Measurements from ENCODE around the gene RNF212B. TPM values are rescaled to one million over a fixed set of nuclear protein-coding genes. Genes with fewer than 3 reads are reported as not detected.

RNF212B gene
- total and polyA plus RNA-seq, 2 of the 13 experiments (the other 11 are each of a cell fraction or from before 2014, with no cell fraction given), result 0.05 TPM; not detected in 1

- TF ChIP-seq, protein P1, sequence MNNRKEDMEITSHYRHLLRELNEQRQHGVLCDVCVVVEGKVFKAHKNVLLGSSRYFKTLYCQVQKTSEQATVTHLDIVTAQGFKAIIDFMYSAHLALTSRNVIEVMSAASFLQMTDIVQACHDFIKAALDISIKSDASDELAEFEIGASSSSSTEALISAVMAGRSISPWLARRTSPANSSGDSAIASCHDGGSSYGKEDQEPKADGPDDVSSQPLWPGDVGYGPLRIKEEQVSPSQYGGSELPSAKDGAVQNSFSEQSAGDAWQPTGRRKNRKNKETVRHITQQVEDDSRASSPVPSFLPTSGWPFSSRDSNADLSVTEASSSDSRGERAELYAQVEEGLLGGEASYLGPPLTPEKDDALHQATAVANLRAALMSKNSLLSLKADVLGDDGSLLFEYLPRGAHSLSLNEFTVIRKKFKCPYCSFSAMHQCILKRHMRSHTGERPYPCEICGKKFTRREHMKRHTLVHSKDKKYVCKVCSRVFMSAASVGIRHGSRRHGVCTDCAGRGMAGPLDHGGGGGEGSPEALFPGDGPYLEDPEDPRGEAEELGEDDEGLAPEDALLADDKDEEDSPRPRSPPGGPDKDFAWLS (CRISPR knock-in tag; IDR thresholded peaks at IDR 0.05; ENCODE audit: borderline replicate concordance), result 0 out of 2 replicates have a peak, but pooled peaks have one; percentile 22
- TF ChIP-seq ZNF446 (CRISPR knock-in tag; IDR thresholded peaks at IDR 0.05), result no peak
- TF ChIP-seq ZBTB7A (CRISPR knock-in tag; IDR thresholded peaks at IDR 0.05), result no peak
- TF ChIP-seq RARA (CRISPR knock-in tag; IDR thresholded peaks at IDR 0.05), result peak; percentile 9; the same call in 1 of the 2 replicates
- 0 out of 2 replicates have a peak, but pooled peaks have one; percentile 8 for TF ChIP-seq FOSL2 (CRISPR knock-in tag; IDR thresholded peaks at IDR 0.05)
- TF ChIP-seq FOXO1 (CRISPR knock-in tag; IDR thresholded peaks at IDR 0.05), result peak; percentile 47; the same call in 1 of the 2 replicates
- TF ChIP-seq, protein P2, sequence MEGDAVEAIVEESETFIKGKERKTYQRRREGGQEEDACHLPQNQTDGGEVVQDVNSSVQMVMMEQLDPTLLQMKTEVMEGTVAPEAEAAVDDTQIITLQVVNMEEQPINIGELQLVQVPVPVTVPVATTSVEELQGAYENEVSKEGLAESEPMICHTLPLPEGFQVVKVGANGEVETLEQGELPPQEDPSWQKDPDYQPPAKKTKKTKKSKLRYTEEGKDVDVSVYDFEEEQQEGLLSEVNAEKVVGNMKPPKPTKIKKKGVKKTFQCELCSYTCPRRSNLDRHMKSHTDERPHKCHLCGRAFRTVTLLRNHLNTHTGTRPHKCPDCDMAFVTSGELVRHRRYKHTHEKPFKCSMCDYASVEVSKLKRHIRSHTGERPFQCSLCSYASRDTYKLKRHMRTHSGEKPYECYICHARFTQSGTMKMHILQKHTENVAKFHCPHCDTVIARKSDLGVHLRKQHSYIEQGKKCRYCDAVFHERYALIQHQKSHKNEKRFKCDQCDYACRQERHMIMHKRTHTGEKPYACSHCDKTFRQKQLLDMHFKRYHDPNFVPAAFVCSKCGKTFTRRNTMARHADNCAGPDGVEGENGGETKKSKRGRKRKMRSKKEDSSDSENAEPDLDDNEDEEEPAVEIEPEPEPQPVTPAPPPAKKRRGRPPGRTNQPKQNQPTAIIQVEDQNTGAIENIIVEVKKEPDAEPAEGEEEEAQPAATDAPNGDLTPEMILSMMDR (CRISPR knock-in tag; IDR thresholded peaks at IDR 0.05), result 0 out of 2 replicates have a peak, but pooled peaks have one; percentile 13
- no peak for TF ChIP-seq SMARCE1 (IDR thresholded peaks at IDR 0.05; ENCODE audit: borderline replicate concordance)
- peak; percentile 8; the same call in 1 of the 2 replicates for TF ChIP-seq ZNF788 (CRISPR knock-in tag; IDR thresholded peaks at IDR 0.05; ENCODE audit: borderline replicate concordance)
- TF ChIP-seq ZNF580 (CRISPR knock-in tag; IDR thresholded peaks at IDR 0.05; ENCODE audit: borderline replicate concordance, low read depth), result peak; percentile 7; the same call in 1 of the 2 replicates
- TF ChIP-seq FOXJ3 (CRISPR knock-in tag; IDR thresholded peaks at IDR 0.05; ENCODE audit: borderline replicate concordance), result no peak
- 0 out of 2 replicates have a peak, but pooled peaks have one; percentile 19 for TF ChIP-seq JUN (CRISPR knock-in tag; IDR thresholded peaks at IDR 0.05)
- peak; percentile 75; the same call in 1 of the 2 replicates for TF ChIP-seq AHR (CRISPR knock-in tag; IDR thresholded peaks at IDR 0.05)
- 0 out of 2 replicates have a peak, but pooled peaks have one; percentile 89 for TF ChIP-seq KLF13 (CRISPR knock-in tag; IDR thresholded peaks at IDR 0.05)
- TF ChIP-seq ZNF136 (CRISPR knock-in tag; IDR thresholded peaks at IDR 0.05; ENCODE audit: low read depth), result 0 out of 2 replicates have a peak, but pooled peaks have one; percentile 6
- TF ChIP-seq, protein P3, sequence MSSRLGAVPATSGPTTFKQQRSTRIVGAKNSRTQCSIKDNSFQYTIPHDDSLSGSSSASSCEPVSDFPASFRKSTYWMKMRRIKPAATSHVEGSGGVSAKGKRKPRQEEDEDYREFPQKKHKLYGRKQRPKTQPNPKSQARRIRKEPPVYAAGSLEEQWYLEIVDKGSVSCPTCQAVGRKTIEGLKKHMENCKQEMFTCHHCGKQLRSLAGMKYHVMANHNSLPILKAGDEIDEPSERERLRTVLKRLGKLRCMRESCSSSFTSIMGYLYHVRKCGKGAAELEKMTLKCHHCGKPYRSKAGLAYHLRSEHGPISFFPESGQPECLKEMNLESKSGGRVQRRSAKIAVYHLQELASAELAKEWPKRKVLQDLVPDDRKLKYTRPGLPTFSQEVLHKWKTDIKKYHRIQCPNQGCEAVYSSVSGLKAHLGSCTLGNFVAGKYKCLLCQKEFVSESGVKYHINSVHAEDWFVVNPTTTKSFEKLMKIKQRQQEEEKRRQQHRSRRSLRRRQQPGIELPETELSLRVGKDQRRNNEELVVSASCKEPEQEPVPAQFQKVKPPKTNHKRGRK (CRISPR knock-in tag; IDR thresholded peaks at IDR 0.05), result peak; percentile 0; the same call in 1 of the 2 replicates
- TF ChIP-seq RBM39 (IDR thresholded peaks at IDR 0.05; ENCODE audit: low read depth, low read length, poor library complexity, severe bottlenecking), result no peak
- 0 out of 2 replicates have a peak, but pooled peaks have one; percentile 43 for TF ChIP-seq ZNF224 (CRISPR knock-in tag; IDR thresholded peaks at IDR 0.05)
- TF ChIP-seq ZNF12 (CRISPR knock-in tag; IDR thresholded peaks at IDR 0.05), result no peak
- TF ChIP-seq, protein P4, sequence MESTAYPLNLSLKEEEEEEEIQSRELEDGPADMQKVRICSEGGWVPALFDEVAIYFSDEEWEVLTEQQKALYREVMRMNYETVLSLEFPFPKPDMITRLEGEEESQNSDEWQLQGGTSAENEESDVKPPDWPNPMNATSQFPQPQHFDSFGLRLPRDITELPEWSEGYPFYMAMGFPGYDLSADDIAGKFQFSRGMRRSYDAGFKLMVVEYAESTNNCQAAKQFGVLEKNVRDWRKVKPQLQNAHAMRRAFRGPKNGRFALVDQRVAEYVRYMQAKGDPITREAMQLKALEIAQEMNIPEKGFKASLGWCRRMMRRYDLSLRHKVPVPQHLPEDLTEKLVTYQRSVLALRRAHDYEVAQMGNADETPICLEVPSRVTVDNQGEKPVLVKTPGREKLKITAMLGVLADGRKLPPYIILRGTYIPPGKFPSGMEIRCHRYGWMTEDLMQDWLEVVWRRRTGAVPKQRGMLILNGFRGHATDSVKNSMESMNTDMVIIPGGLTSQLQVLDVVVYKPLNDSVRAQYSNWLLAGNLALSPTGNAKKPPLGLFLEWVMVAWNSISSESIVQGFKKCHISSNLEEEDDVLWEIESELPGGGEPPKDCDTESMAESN (CRISPR knock-in tag; conservative IDR thresholded peaks at IDR 0.05), result 0 out of 2 replicates have a peak, but pooled peaks have one; percentile 7
- peak; percentile 55; the same call in 1 of the 2 replicates for TF ChIP-seq ZNF891 (CRISPR knock-in tag; IDR thresholded peaks at IDR 0.05)
- 0 out of 2 replicates have a peak, but pooled peaks have one; percentile 89 for TF ChIP-seq ZNF83 (CRISPR knock-in tag; IDR thresholded peaks at IDR 0.05; ENCODE audit: borderline replicate concordance)
- 0 out of 2 replicates have a peak, but pooled peaks have one; percentile 6 for TF ChIP-seq HDAC2 (CRISPR knock-in tag; IDR thresholded peaks at IDR 0.05)
Observed at GRCh38 chr14:23300687-23301223, 63.0 kb downstream of the RNF212B start (continued).

Data from HepG2 (cell line).